ENCODE results near the gene AGL. TPM values are rescaled to one million over a fixed set of nuclear protein-coding genes. Genes with fewer than 3 reads are reported as not detected.

Gene AGL
- total and polyA plus RNA-seq, 2 of the 8 experiments (the other 6 are each of a cell fraction or from before 2014, with no cell fraction given) = 2.7 to 19.2 TPM

- no peak overlapping the region for H3K4me2 ChIP-seq (ENCODE audit: insufficient read depth in 1 of 2, low read depth in 2 of 2, low read length in 2 of 2)
- H3K18ac ChIP-seq (ENCODE audit: extremely low read depth, low read length) = no peak overlapping the region
- H2AK5ac ChIP-seq (ENCODE audit: low read depth, low read length) = no peak overlapping the region
- H2BK5ac ChIP-seq (ENCODE audit: low read depth, low read length) = no peak overlapping the region
- no peak overlapping the region for H3K27ac ChIP-seq (ENCODE audit: low read depth, low read length)
- H2BK15ac ChIP-seq (ENCODE audit: low read length) = no peak overlapping the region
- no peaks in the 10 kb centered on the region for H3K79me1 ChIP-seq (ENCODE audit: low read depth, low read length)
- H3K14ac ChIP-seq (ENCODE audit: insufficient read length) = no peak overlapping the region
- no peaks in the 10 kb centered on the region for H3K79me2 ChIP-seq (ENCODE audit: control insufficient read depth in 1 of 2, insufficient read depth in 2 of 2, low read length in 2 of 2)
- H3K4me3 ChIP-seq (ENCODE audit: extremely low read depth in 1 of 4, insufficient read depth in 2 of 4, low read depth in 3 of 4, low read length in 4 of 4) = no peak overlapping the region
- no peak overlapping the region for H3K4ac ChIP-seq (replicated peaks; ENCODE audit: insufficient read length, low read depth, low read length)
- H3K36me3 ChIP-seq (ENCODE audit: control insufficient read depth in 2 of 4, insufficient read depth in 4 of 4, low read length in 3 of 4) = no peaks in the 10 kb centered on the region; a peak in 2 of 8 replicates
- no peak overlapping the region for H2AFZ ChIP-seq (ENCODE audit: low read length)
- no peak overlapping the region for H4K91ac ChIP-seq (replicated peaks; ENCODE audit: insufficient read length, low read length)
- H3K9ac ChIP-seq (replicated peaks in 1 of 4; ENCODE audit: extremely low read depth in 1 of 4, low read depth in 3 of 4, low read length in 3 of 4) = no peak overlapping the region
- no peak overlapping the region for H4K8ac ChIP-seq (ENCODE audit: extremely low read depth, insufficient read depth, low read length)
- POLR2A ChIA-PET (ENCODE audit: partially characterized antibody) = no interaction called here
- CTCF ChIA-PET (ENCODE audit: partially characterized antibody) = no interaction called here
- no peaks in the 10 kb centered on the region for H3K23me2 ChIP-seq (ENCODE audit: low read depth, low read length)
- no peak overlapping the region for H4K5ac ChIP-seq (ENCODE audit: insufficient read length, low read depth, low read length)
- H3K4me1 ChIP-seq (replicated peaks in 1 of 4; ENCODE audit: control insufficient read depth in 3 of 4, insufficient read depth in 4 of 4, low read length in 3 of 4) = peaks cover 0 to 4% (median 2%) of the 10 kb centered on the region in 4 experiments; a peak in 3 of 7 replicates
- no peak overlapping the region for H2BK20ac ChIP-seq (ENCODE audit: low read length)
- H3K9me3 ChIP-seq (ENCODE audit: insufficient read depth in 2 of 2, low read depth in 1 of 2, low read length in 1 of 2) = no peaks in the 10 kb centered on the region
- no peak overlapping the region for H2BK12ac ChIP-seq (ENCODE audit: low read depth, low read length)
- H3K27me3 ChIP-seq (replicated peaks in 1 of 4; ENCODE audit: control insufficient read depth in 3 of 4, extremely low read depth in 1 of 4, insufficient read depth in 3 of 4, low read length in 3 of 4) = no peaks in the 10 kb centered on the region
- DNase-seq (ENCODE audit: low read depth in 1 of 2, low spot score in 2 of 2) (no peak), FAIRE-seq (no peak)
- H2BK120ac ChIP-seq (replicated peaks; ENCODE audit: low read depth, low read length) = no peak overlapping the region
- H3K23ac ChIP-seq (ENCODE audit: insufficient read length) = no peak overlapping the region
- no peaks in the 10 kb centered on the region for H4K20me1 ChIP-seq (replicated peaks in 1 of 2; ENCODE audit: control insufficient read depth in 1 of 2, insufficient read depth in 2 of 2, low read length in 2 of 2)
- WGBS, 2 experiments (ENCODE audit: extremely low coverage in 1 of 2, insufficient coverage in 1 of 2, insufficient read length in 1 of 2, insufficient replicate concordance in 2 of 2, low coverage in 1 of 2, low lambda C conversion rate in 2 of 2, missing lambda C conversion rate in 1 of 2) = 91% methylated on average over 3 of the region's 3 CpGs; no CpG with 5 or more reads in 1 of the 2 experiments
- no peak overlapping the region for H3K56ac ChIP-seq (replicated peaks; ENCODE audit: insufficient read length, low read depth, low read length)
- no peak for TF ChIP-seq RNF2 (IDR thresholded peaks at IDR 0.05; ENCODE audit: borderline replicate concordance, low read depth, low read length, missing control alignments, poor library complexity, severe bottlenecking)
- no peak for TF ChIP-seq TEAD4 (IDR thresholded peaks at IDR 0.05; ENCODE audit: low read depth, low read length)
- no peak for TF ChIP-seq EGR1 (IDR thresholded peaks at IDR 0.05; ENCODE audit: borderline replicate concordance, low read depth, low read length)
- no peak for TF ChIP-seq GABPA (IDR thresholded peaks at IDR 0.05; ENCODE audit: borderline replicate concordance, insufficient read depth, low read length)
- TF ChIP-seq BRCA1 (IDR thresholded peaks at IDR 0.05; ENCODE audit: low read depth, low read length) = no peak
- no peak for TF ChIP-seq TAF7 (optimal IDR thresholded peaks at IDR 0.05; ENCODE audit: borderline replicate concordance, low read depth, low read length)
- TF ChIP-seq YY1 (IDR thresholded peaks at IDR 0.05; ENCODE audit: low read depth, low read length) = no peak
- no peak for TF ChIP-seq CTCF (IDR thresholded peaks at IDR 0.05; ENCODE audit: control extremely low read depth in 1 of 3, insufficient read depth in 1 of 3, low read depth in 1 of 3, low read length in 3 of 3)
- no peak for TF ChIP-seq SP1 (IDR thresholded peaks at IDR 0.05; ENCODE audit: low read depth, low read length)
- no peak for TF ChIP-seq FOSL1 (IDR thresholded peaks at IDR 0.05; ENCODE audit: insufficient read depth, low read depth, low read length)
- TF ChIP-seq SP2 (IDR thresholded peaks at IDR 0.05; ENCODE audit: low read length) = no peak
- no peak for TF ChIP-seq TAF1 (IDR thresholded peaks at IDR 0.05; ENCODE audit: low read depth, low read length)
- no peak for TF ChIP-seq TBP (IDR thresholded peaks at IDR 0.05; ENCODE audit: low read depth, low read length)
Observed at GRCh38 chr1:99955375-99955774, 105.2 kb downstream of the AGL start.
